Measurements from ENCODE around the gene SYNC. TPM values are rescaled to one million over a fixed set of nuclear protein-coding genes. Genes with fewer than 3 reads are reported as not detected.

SYNC gene
- total and polyA plus RNA-seq, 9 of the 15 experiments (the other 6 are each of a cell fraction or from before 2014, with no cell fraction given): 0.49 to 1.1 (median 0.87) TPM

GRCh38 chr1:32651461-32652073, 51.0 kb downstream of the SYNC start (continued):
- TF ChIP-seq ZMIZ1 (IDR thresholded peaks at IDR 0.05; ENCODE audit: low read depth in 2 of 2, low read length in 2 of 2) (no peak), MCM7 (IDR thresholded peaks at IDR 0.05) (no peak), ZNF212 (CRISPR knock-in tag; IDR thresholded peaks at IDR 0.05) (no peak), ZNF639 (CRISPR knock-in tag; conservative IDR thresholded peaks at IDR 0.05 in 1 of 2, IDR thresholded peaks at IDR 0.05 in 1 of 2) (no peak), RREB1 (CRISPR knock-in tag; IDR thresholded peaks at IDR 0.05) (peak; percentile 41; the same call in 1 of the 2 replicates), ELF1 (tag; IDR thresholded peaks at IDR 0.05) (no peak), ZNF518B (CRISPR knock-in tag; IDR thresholded peaks at IDR 0.05) (no peak), RAD51 (IDR thresholded peaks at IDR 0.05; ENCODE audit: borderline replicate concordance, low read depth) (no peak), CAMTA2 (CRISPR knock-in tag; conservative IDR thresholded peaks at IDR 0.05) (no peak), POLR2A (conservative IDR thresholded peaks at IDR 0.05) (no peak), ZNF12 (CRISPR knock-in tag; IDR thresholded peaks at IDR 0.05) (0 out of 2 replicates have a peak, but pooled peaks have one; percentile 52), CCAR2 (IDR thresholded peaks at IDR 0.05; ENCODE audit: low read depth, low read length) (no peak)

All from K562 (cell line).